SIG-M5 (cell line): Measurements from ENCODE around the gene UROC1.

Experiments used
- DNase-seq: peaks from one replicate; lab custom pipeline; 2025; lab: John Stamatoyannopoulos, UW

The UROC1 gene

GRCh38 chr3:126460381-126460780, 57.2 kb downstream of the UROC1 start:
- DNase-seq: no peak

DNA sequence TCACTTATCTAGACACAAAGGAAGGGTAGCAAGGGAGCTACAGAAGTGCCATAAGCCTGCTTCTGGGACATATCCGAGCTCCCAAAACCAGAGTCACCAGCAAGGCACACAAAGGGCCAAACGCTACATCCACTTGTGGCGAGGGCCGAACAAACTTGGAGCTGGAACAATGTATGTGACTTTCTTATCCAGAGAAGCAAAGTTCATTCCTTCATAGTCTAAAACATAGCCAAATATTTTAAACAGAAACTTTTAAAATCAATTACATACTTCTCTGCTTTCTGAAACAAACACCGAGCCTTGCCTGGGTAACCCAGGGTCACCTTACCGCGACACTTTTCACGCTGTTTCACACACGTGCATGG, 57.8 kb downstream of the UROC1 start:
- no peak for DNase-seq

GRCh38 chr3:126459111-126459762, 58.3 kb downstream of the UROC1 start:
- DNase-seq: no peak

- no peak for DNase-seq
These were observed 60.7 kb downstream of the UROC1 start for GRCh38 chr3:126456766-126457388.

DNA sequence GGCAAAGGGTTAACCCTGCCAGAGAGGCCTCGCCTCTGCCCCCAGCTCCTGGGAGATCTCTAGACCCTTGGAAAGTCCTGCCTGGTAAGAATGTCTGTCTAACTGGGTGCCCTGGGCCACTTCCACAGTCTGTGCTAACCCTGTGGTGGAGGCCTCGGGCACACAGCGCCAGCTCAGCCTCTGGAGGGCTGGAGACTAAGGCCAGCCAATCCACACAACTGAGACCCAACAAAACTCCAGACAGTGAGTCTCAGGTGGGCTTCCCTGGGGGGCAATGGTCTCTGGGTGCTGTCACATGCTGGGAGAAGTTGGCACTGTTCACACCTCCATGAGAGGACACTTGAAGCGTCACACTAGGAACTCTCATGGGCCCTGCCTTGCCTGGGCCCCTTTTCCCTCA, 61.4 kb downstream of the UROC1 start:
- DNase-seq: no peak

- no peak for DNase-seq
These were observed 63.0 kb downstream of the UROC1 start for GRCh38 chr3:126454437-126455198.

- DNase-seq: no peak
These were observed 63.5 kb downstream of the UROC1 start for GRCh38 chr3:126454025-126454424.

DNA sequence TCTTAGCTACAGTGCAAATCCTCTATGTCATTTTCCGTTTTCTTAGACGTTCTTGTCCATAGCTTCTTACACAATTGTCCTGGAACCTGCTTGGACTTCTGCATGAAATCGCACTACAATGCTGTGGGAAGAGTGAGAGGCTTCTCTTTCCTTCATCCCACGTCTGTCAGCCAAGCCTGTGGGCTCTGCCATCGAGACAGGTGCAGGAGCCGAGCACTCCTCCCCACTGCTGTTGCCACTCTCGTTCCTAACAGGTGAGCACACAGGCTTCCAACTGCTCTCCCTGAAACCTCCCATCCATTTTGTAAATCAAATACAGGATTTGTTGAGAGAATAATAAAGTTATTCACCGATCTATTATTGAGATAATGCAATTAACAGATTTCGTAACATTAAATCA, 65.4 kb downstream of the UROC1 start:
- no peak for DNase-seq

- no peak for DNase-seq
These were observed 66.1 kb downstream of the UROC1 start for GRCh38 chr3:126451511-126451910.

GRCh38 chr3:126450744-126451143, 66.8 kb downstream of the UROC1 start:
- no peak for DNase-seq

DNA sequence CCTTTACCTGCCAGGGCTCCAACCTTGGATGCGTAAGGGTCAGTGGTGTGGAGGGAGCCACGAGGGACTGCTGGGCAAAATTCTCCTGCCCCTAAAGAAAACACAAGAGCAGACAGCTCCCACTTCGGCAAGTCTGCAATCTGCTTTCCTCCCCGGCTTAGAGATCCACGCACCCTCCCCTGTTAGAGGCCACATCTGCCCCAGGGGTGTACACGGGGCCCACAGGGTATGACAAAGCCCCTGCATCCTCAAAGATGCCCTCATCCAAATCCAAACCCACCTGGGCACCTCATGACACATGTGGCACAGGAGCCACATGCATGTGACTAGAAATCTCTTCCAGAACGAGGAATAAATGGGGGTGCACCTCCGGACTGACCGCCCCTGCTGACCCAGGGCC, 67.4 kb downstream of the UROC1 start:
- DNase-seq: no peak

- DNase-seq: no peak
These were observed 67.9 kb downstream of the UROC1 start for GRCh38 chr3:126449621-126450051.

GRCh38 chr3:126448893-126449180, 68.7 kb downstream of the UROC1 start:
- DNase-seq: no peak

DNA sequence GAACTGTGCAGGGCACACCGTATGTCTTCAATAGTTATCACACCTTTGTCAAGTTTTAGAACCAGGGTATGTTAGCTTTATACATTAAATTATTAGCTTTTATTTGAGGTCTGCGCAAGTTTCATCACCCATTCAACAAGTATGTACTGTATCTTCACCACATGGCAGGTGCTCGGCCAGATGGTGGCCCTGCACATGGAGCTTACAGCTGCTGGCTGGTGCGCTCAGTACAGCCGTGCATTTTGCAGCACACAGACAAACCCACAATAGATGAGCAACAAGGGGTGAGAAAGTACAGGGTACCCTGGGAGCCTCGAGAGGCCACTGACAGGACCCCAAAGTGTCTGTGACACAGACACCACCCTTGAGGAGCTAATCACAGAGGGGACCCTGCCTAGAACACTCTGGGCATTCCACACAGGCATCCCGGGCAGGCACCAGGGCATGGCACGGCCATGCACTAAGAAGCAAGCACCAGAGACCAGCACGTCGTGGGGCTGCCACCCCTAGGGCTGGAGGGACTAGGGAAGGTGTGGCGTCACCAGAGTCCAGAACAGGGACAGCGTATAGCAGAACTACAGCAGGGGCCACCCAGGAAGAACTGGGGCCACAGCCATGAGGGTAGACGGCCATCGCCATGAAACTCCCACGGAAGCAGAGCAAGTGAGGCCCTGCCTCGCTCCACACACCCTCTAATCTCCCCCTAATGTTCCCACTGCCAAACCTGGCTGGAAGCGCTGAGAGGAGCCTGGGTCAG, 69.3 kb downstream of the UROC1 start:
- DNase-seq: no peak

DNA sequence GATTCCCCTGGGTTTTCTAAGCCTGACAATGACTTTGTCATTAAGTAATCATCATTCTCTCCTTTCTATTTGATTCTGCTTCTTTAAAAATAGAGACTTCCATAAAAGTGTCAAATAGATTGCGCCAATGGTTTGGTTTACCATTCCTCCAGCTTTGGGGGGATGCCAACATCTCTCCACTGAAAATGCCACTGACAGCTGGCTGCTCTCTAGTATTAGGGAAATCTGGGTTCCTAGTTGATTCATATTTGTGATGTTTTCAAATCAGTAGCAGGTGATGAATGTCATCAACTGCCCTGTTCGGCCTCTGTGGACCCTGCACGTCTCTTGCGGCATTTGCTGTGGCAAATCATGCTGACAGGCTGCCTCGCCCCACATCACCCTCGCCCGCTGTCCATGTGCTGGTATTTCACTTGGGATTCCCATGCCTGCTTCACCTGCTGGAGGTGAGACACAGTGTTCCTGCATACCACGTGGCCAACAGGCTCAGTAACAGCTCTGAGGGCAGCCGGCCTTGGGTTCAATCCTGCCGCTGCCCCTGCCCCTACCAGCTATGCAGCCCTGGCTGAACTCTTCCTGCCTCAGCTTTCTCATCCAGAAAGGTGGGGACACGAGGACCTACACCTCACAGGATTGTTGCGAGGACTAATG, 70.0 kb downstream of the UROC1 start:
- no peak for DNase-seq

DNA sequence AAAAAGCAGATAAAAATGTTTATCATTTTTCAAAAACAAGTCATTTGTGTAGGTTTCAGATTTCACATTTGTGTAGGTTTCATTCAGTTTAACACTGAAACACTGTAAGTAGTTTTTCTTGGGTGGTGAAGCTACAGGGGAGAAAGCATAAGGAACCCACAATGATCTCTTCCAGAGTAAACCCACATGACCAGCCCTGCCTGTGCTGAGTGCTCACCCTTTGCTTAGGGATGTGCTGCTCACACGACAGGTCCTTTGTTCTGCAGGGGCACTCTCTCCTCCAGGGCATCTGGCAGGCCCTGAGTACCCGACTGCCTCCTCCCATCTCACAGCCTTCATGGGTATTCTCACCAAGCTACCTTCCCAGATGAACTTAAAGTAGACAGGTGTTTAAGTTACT, 70.8 kb downstream of the UROC1 start:
- DNase-seq: no peak

GRCh38 chr3:126446301-126446700, 71.3 kb downstream of the UROC1 start:
- DNase-seq: no peak

DNA sequence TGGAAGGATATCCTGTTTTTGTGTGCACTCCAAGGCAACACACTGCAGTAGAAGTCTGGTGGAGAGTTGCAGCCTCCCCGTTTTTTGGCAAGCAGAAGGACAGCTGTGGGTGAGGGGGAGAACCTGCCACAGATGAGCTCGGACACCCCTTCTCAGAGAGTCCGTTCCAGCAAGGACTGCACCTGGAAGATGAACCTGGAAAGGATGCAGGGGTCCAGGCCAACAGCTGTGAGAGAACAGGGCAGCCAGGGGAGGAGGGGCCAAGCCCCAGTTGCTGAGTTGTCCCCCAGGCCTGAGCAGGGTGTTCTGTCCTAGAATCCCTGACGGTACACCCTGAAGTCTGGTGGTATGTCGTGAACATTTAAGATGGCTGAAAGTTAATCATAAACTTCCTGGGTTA, 72.1 kb downstream of the UROC1 start:
- no peak for DNase-seq

- DNase-seq: no peak
These were observed 74.7 kb downstream of the UROC1 start for GRCh38 chr3:126442856-126443242.

DNA sequence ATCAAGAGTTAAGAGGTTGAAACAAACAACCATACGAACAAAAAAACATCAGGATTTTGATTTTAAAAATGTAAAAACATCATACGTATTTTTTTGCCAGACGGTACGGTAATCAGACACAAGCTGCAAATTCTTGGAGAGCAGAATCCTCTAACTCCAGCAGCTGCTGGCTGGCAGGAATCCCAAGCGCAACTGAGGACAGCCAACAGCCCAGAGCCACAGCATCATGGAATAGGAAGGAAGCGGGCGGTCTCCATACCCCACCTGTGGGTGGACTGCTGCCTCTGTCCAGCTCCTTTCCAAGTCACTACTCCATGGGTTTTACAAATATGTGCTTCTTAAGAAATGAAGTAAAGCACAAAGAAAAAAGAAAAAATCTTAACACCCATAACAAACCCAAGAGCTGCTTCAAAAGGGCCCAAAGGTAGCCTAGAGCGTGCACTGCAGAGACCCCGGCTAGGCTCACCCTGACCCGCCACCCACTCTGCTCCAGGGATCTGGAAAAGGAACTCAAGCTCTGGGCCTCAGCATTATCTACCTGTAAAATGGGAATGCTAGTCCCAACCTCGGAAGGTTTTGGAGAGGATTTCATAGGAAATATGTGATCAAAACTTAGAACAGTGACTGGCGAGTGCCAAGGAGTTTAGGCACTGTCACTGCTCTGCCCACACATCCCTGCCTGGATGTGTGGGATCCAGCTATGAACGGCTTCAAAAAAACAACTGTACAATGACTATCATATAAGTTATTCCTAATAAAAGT, 75.3 kb downstream of the UROC1 start:
- DNase-seq: no peak

DNA sequence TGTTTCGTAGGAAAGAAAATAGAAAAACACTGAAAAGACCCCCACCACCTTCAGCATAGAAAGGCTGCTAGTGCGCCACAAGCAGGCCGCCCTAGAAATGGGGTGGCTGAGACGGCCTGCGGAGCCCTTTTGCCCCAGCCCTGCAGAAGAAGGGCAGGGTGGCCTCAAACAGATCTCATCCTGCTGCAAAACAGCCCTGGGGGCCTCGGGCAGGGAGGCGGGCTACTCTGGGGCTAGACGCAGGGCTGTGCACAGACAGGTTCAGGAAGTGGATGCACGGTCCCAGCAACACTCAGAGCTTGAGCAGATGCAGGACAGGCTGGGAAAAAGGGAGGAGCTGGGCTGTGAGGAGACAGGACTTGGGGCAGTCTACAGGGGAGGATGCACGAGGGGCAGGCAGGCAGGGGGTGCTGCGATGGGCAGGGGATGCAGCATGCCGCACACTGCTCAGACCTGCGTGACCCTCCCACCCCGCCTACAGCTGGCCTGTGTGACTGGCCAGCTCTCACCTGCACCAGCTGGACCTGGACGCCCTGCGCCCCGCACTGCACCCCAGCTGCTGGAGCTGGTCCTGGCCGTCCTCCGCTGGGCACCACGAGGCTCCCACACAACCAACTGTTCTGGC, 76.2 kb downstream of the UROC1 start:
- no peak for DNase-seq
